Spleen (tissue), 7 donors: ENCODE data around the gene GALNT17.

Experiments used
- POLR2AphosphoS5 ChIP-seq, 3 donors: sonication (generic); formaldehyde crosslinking; IDR thresholded peaks; one replicate each; pipeline ENCODE4 v1.5.1; 2017; ENCODE audit warnings: antibody characterized with exemption in 3 of 3
- TF ChIP-seq, protein P1 (sequence below), 11 experiments: fragments of 200-600 bp in 7 of 11; fragments of 450-650 bp in 4 of 11; sonication (generic) in 4 of 11; IDR thresholded peaks in 8 of 11; conservative IDR thresholded peaks in 3 of 11; 1 replicate in 7 of 11; 2 replicates in 4 of 11; pipeline versions ENCODE4 v1.4.0 to v1.8.0; 2016 to 2021; ENCODE audit warnings: antibody characterized with exemption in 11 of 11, inconsistent platforms in 4 of 11, mild to moderate bottlenecking in 1 of 11
- donor health status: DM: no; HTN: no; CAD: no; lungs with moderate emphysema.
- donor health status: DM: no; HTN: no; CAD: no.
- donor health status: DM: no; HTN: no; CAD: no.

DNA sequence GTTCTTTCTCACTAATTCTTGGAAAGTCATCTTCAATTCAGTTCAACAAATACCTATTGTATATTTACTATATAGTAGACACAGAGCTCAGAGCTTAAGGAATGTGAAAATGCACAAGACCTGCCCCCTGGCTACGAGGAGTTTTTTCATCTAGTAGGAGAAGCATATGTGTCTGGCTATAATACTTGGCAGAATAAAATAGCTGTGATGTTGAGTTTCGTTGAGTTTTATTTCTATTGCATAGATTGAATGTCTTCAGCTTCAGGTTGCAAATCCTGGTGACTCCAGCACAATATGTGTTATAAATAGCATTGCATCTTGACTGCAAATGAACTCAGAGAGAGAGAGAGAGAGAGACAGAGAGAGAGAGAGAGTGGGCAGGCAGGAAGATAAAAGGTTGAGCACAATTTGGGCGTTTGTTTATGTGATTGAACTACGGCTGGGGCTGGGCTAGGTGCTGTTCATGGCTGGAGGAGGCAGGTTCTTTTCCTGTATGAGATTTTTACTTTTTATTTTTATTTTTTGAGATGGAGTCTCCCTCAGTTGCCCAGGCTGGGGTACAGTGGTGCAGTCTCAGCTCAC lies 229.6 kb downstream of the GALNT17 start:
- TF ChIP-seq, protein P1, sequence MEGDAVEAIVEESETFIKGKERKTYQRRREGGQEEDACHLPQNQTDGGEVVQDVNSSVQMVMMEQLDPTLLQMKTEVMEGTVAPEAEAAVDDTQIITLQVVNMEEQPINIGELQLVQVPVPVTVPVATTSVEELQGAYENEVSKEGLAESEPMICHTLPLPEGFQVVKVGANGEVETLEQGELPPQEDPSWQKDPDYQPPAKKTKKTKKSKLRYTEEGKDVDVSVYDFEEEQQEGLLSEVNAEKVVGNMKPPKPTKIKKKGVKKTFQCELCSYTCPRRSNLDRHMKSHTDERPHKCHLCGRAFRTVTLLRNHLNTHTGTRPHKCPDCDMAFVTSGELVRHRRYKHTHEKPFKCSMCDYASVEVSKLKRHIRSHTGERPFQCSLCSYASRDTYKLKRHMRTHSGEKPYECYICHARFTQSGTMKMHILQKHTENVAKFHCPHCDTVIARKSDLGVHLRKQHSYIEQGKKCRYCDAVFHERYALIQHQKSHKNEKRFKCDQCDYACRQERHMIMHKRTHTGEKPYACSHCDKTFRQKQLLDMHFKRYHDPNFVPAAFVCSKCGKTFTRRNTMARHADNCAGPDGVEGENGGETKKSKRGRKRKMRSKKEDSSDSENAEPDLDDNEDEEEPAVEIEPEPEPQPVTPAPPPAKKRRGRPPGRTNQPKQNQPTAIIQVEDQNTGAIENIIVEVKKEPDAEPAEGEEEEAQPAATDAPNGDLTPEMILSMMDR (IDR thresholded peaks at IDR 0.05 in 8 of 11, conservative IDR thresholded peaks at IDR 0.05 in 3 of 11): no peak
- TF ChIP-seq POLR2AphosphoS5 (IDR thresholded peaks at IDR 0.05): no peak
